ENCODE results near the gene NDUFA6.

DNA sequence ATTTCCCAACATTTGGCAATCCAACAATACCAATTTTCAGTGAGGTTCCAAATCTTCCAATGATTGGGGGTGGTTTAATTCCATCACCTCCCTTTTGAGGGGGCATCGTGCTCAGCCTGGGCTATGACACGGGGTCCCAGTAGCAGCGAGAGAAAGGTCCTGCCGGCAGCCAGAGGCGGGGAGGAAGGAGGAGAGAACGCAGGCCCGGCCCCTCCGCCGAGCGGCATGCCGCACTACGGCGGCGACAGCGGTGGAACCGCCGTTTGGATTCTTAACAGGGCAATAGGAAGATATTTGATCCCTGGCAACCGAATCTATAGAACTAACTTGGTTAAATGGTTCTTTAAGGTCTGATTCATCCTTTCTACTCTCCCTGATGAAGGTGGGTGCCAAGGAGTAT, 18.3 kb upstream of the NDUFA6 start:
- TF ChIP-seq, protein P1, sequence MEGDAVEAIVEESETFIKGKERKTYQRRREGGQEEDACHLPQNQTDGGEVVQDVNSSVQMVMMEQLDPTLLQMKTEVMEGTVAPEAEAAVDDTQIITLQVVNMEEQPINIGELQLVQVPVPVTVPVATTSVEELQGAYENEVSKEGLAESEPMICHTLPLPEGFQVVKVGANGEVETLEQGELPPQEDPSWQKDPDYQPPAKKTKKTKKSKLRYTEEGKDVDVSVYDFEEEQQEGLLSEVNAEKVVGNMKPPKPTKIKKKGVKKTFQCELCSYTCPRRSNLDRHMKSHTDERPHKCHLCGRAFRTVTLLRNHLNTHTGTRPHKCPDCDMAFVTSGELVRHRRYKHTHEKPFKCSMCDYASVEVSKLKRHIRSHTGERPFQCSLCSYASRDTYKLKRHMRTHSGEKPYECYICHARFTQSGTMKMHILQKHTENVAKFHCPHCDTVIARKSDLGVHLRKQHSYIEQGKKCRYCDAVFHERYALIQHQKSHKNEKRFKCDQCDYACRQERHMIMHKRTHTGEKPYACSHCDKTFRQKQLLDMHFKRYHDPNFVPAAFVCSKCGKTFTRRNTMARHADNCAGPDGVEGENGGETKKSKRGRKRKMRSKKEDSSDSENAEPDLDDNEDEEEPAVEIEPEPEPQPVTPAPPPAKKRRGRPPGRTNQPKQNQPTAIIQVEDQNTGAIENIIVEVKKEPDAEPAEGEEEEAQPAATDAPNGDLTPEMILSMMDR (IDR thresholded peaks at IDR 0.05) = no peak
- TF ChIP-seq ZFX (IDR thresholded peaks at IDR 0.05; ENCODE audit: borderline replicate concordance) = no peak

Data from 22Rv1 (cell line).